Measurements from ENCODE around the gene CMC4. TPM values are rescaled to one million over a fixed set of nuclear protein-coding genes. Genes with fewer than 3 reads are reported as not detected.

The CMC4 gene
- total RNA-seq, 1 donor from 2014 or later: 3.9 TPM

- no peak for ATAC-seq
- intact Hi-C loops (cut with DNase I): no loop called here
- DNase-seq (ENCODE audit: low spot score): no peak
These were observed 50.3 kb downstream of the CMC4 start for GRCh38 chrX:155020591-155020990.

Other genes with a start within 250 kb of the CMC4 start
- not detected for gene SMIM9, start 236.5 kb downstream of the CMC4 start, total RNA-seq
- 24.1 TPM for gene F8A1, start 184.8 kb downstream of the CMC4 start, total RNA-seq
- 63.0 TPM for gene F8, start 48.4 kb downstream of the CMC4 start, total RNA-seq
- 94.6 TPM for gene FUNDC2, start 44.3 kb downstream of the CMC4 start, total RNA-seq
- 22.9 TPM for gene MTCP1, start within 50 bp of the CMC4 start, total RNA-seq
- 12.3 TPM for gene BRCC3, start 372 bp upstream of the CMC4 start, total RNA-seq
- 30.9 TPM for gene VBP1, start 145.3 kb upstream of the CMC4 start, total RNA-seq
- gene RAB39B, start 193.4 kb upstream of the CMC4 start, total RNA-seq: 0.58 TPM

Data from sciatic nerve (tissue), 2 donors.